Measurements from ENCODE around the gene KCNH1.

The KCNH1 gene

GRCh38 chr1:211155040-211155439, 21.1 kb upstream of the KCNH1 start:
- H3K4me1 ChIP-seq (ENCODE audit: control extremely low read depth in 1 of 4, control insufficient read depth in 4 of 4, insufficient read depth in 4 of 4, low read length in 3 of 4): no peaks in the 10 kb centered on the region
- H3K9me3 ChIP-seq (ENCODE audit: control extremely low read depth in 1 of 5, control insufficient read depth in 4 of 5, insufficient read depth in 2 of 5, low read depth in 1 of 5, low read length in 4 of 5): peaks cover 0 to 8% (median 3%) of the 10 kb centered on the region in 5 experiments
- no peaks in the 10 kb centered on the region for H3K27me3 ChIP-seq (replicated peaks in 2 of 5; ENCODE audit: control insufficient read depth in 4 of 5, insufficient read depth in 5 of 5, low read length in 4 of 5)
- CTCF ChIA-PET: no interaction called here
- no peaks in the 10 kb centered on the region for H3K36me3 ChIP-seq (ENCODE audit: control insufficient read depth in 4 of 4, insufficient read depth in 4 of 4, low read length in 3 of 4)
- no peak overlapping the region for H3K4me3 ChIP-seq (ENCODE audit: control insufficient read depth in 1 of 7, extremely low read depth in 1 of 7, insufficient read depth in 4 of 7, low read depth in 2 of 7, low read length in 6 of 7)
- no peak overlapping the region for H3K27ac ChIP-seq (ENCODE audit: insufficient read depth in 1 of 2, low read depth in 1 of 2, low read length in 2 of 2, poor library complexity in 1 of 2, severe bottlenecking in 2 of 2)
- POLR2A ChIA-PET: no interaction called here
- no CpG with 5 or more reads among the region's 2 CpGs for WGBS (ENCODE audit: insufficient coverage)
- no peak for DNase-seq

- no peak for DNase-seq
- Histone ChIP-seq H3K4me1 (ENCODE audit: control extremely low read depth in 1 of 4, control insufficient read depth in 4 of 4, insufficient read depth in 4 of 4, low read length in 3 of 4) (no peaks in the 10 kb centered on the region), H3K9me3 (ENCODE audit: control extremely low read depth in 1 of 5, control insufficient read depth in 4 of 5, insufficient read depth in 2 of 5, low read depth in 1 of 5, low read length in 4 of 5) (peaks cover 0 to 6% (median 3%) of the 10 kb centered on the region in 5 experiments), H3K27me3 (replicated peaks in 2 of 5; ENCODE audit: control insufficient read depth in 4 of 5, insufficient read depth in 5 of 5, low read length in 4 of 5) (no peaks in the 10 kb centered on the region), H3K4me3 (ENCODE audit: control insufficient read depth in 1 of 7, extremely low read depth in 1 of 7, insufficient read depth in 4 of 7, low read depth in 2 of 7, low read length in 6 of 7) (no peak overlapping the region), H3K36me3 (ENCODE audit: control insufficient read depth in 4 of 4, insufficient read depth in 4 of 4, low read length in 3 of 4) (no peaks in the 10 kb centered on the region), H3K27ac (ENCODE audit: insufficient read depth in 1 of 2, low read depth in 1 of 2, low read length in 2 of 2, poor library complexity in 1 of 2, severe bottlenecking in 2 of 2) (no peak overlapping the region)
- WGBS (ENCODE audit: insufficient coverage): 86% methylated on average over 1 of the region's 1 CpG
- CTCF ChIA-PET: interaction anchor here (1.8 kb wide), 1 partner anchor 19 kb away, joined by 5 read pairs; no protein-coding TSS in a partner anchor
- POLR2A ChIA-PET: no interaction called here
Observed at GRCh38 chr1:211153932-211154331, 20.0 kb upstream of the KCNH1 start.

GRCh38 chr1:211148366-211148765, 14.4 kb upstream of the KCNH1 start:
- CTCF ChIA-PET: no interaction called here
- Histone ChIP-seq H3K4me1 (ENCODE audit: control extremely low read depth in 1 of 4, control insufficient read depth in 4 of 4, insufficient read depth in 4 of 4, low read length in 3 of 4) (no peaks in the 10 kb centered on the region), H3K27ac (ENCODE audit: insufficient read depth in 1 of 2, low read depth in 1 of 2, low read length in 2 of 2, poor library complexity in 1 of 2, severe bottlenecking in 2 of 2) (no peak overlapping the region), H3K27me3 (replicated peaks in 2 of 5; ENCODE audit: control insufficient read depth in 4 of 5, insufficient read depth in 5 of 5, low read length in 4 of 5) (no peaks in the 10 kb centered on the region), H3K36me3 (ENCODE audit: control insufficient read depth in 4 of 4, insufficient read depth in 4 of 4, low read length in 3 of 4) (no peaks in the 10 kb centered on the region), H3K4me3 (ENCODE audit: control insufficient read depth in 1 of 7, extremely low read depth in 1 of 7, insufficient read depth in 4 of 7, low read depth in 2 of 7, low read length in 6 of 7) (no peak overlapping the region), H3K9me3 (ENCODE audit: control extremely low read depth in 1 of 5, control insufficient read depth in 4 of 5, insufficient read depth in 2 of 5, low read depth in 1 of 5, low read length in 4 of 5) (no peaks in the 10 kb centered on the region)
- WGBS (ENCODE audit: insufficient coverage): 97% methylated on average over 4 of the region's 5 CpGs
- DNase-seq: no peak
- POLR2A ChIA-PET: no interaction called here

- WGBS (ENCODE audit: insufficient coverage): 53% methylated on average over 4 of the region's 4 CpGs
- no peak for DNase-seq
- CTCF ChIA-PET: interaction anchor here (1.2 to 2.7 kb wide), 3 partner anchors 11 to 111 kb away, joined by 3 to 11 read pairs (median 6); partner anchors contain the start of gene KCNH1
- Histone ChIP-seq H3K36me3 (ENCODE audit: control insufficient read depth in 4 of 4, insufficient read depth in 4 of 4, low read length in 3 of 4) (no peaks in the 10 kb centered on the region), H3K4me3 (ENCODE audit: control insufficient read depth in 1 of 7, extremely low read depth in 1 of 7, insufficient read depth in 4 of 7, low read depth in 2 of 7, low read length in 6 of 7) (no peak overlapping the region), H3K9me3 (ENCODE audit: control extremely low read depth in 1 of 5, control insufficient read depth in 4 of 5, insufficient read depth in 2 of 5, low read depth in 1 of 5, low read length in 4 of 5) (no peaks in the 10 kb centered on the region), H3K27me3 (replicated peaks in 2 of 5; ENCODE audit: control insufficient read depth in 4 of 5, insufficient read depth in 5 of 5, low read length in 4 of 5) (peaks cover 0 to 3% (median 0%) of the 10 kb centered on the region in 5 experiments), H3K4me1 (ENCODE audit: control extremely low read depth in 1 of 4, control insufficient read depth in 4 of 4, insufficient read depth in 4 of 4, low read length in 3 of 4) (no peaks in the 10 kb centered on the region), H3K27ac (ENCODE audit: insufficient read depth in 1 of 2, low read depth in 1 of 2, low read length in 2 of 2, poor library complexity in 1 of 2, severe bottlenecking in 2 of 2) (no peak overlapping the region)
- POLR2A ChIA-PET: no interaction called here
Observed at GRCh38 chr1:211145944-211146343, 12.0 kb upstream of the KCNH1 start.

- no peak overlapping the region for H3K4me3 ChIP-seq (ENCODE audit: control insufficient read depth in 1 of 7, extremely low read depth in 1 of 7, insufficient read depth in 4 of 7, low read depth in 2 of 7, low read length in 6 of 7)
- peaks cover 0 to 16% (median 14%) of the 10 kb centered on the region in 4 experiments for H3K4me1 ChIP-seq (ENCODE audit: control extremely low read depth in 1 of 4, control insufficient read depth in 4 of 4, insufficient read depth in 4 of 4, low read length in 3 of 4)
- peaks cover 10 to 52% (median 24%) of the 10 kb centered on the region in 5 experiments for H3K27me3 ChIP-seq (replicated peaks in 2 of 5; ENCODE audit: control insufficient read depth in 4 of 5, insufficient read depth in 5 of 5, low read length in 4 of 5)
- WGBS (ENCODE audit: insufficient coverage): no CpG with 5 or more reads among the region's 5 CpGs
- ChIA-PET POLR2A (no interaction called here), CTCF (interaction anchor here (0.5 to 7.3 kb wide), 14 partner anchors 10 to 806 kb away, joined by 3 to 101 read pairs (median 6); no protein-coding TSS in a partner anchor)
- H3K27ac ChIP-seq (ENCODE audit: insufficient read depth in 1 of 2, low read depth in 1 of 2, low read length in 2 of 2, poor library complexity in 1 of 2, severe bottlenecking in 2 of 2): no peak overlapping the region
- H3K36me3 ChIP-seq (ENCODE audit: control insufficient read depth in 4 of 4, insufficient read depth in 4 of 4, low read length in 3 of 4): no peaks in the 10 kb centered on the region
- H3K9me3 ChIP-seq (ENCODE audit: control extremely low read depth in 1 of 5, control insufficient read depth in 4 of 5, insufficient read depth in 2 of 5, low read depth in 1 of 5, low read length in 4 of 5): no peaks in the 10 kb centered on the region
- peak; percentile 52 to 72 (median 66) for DNase-seq
Observed at GRCh38 chr1:211135342-211135950, 1.5 kb upstream of the KCNH1 start.

GRCh38 chr1:211133393-211133835, 534 bp downstream of the KCNH1 start:
- Histone ChIP-seq H3K27me3 (replicated peaks in 2 of 5; ENCODE audit: control insufficient read depth in 4 of 5, insufficient read depth in 5 of 5, low read length in 4 of 5) (peaks cover 16 to 59% (median 26%) of the 10 kb centered on the region in 5 experiments), H3K4me3 (ENCODE audit: control insufficient read depth in 1 of 7, extremely low read depth in 1 of 7, insufficient read depth in 4 of 7, low read depth in 2 of 7, low read length in 6 of 7) (peak overlapping the region in 5 of 7 experiments; percentile 21 to 73 (median 39)), H3K9me3 (ENCODE audit: control extremely low read depth in 1 of 5, control insufficient read depth in 4 of 5, insufficient read depth in 2 of 5, low read depth in 1 of 5, low read length in 4 of 5) (no peaks in the 10 kb centered on the region), H3K36me3 (ENCODE audit: control insufficient read depth in 4 of 4, insufficient read depth in 4 of 4, low read length in 3 of 4) (no peaks in the 10 kb centered on the region), H3K27ac (ENCODE audit: insufficient read depth in 1 of 2, low read depth in 1 of 2, low read length in 2 of 2, poor library complexity in 1 of 2, severe bottlenecking in 2 of 2) (no peak overlapping the region), H3K4me1 (ENCODE audit: control extremely low read depth in 1 of 4, control insufficient read depth in 4 of 4, insufficient read depth in 4 of 4, low read length in 3 of 4) (peaks cover 0 to 16% (median 14%) of the 10 kb centered on the region in 4 experiments)
- CTCF ChIA-PET: interaction anchor here (0.5 to 7.3 kb wide), 22 partner anchors 9 to 1873 kb away, joined by 3 to 101 read pairs (median 4); no protein-coding TSS in a partner anchor
- no peak for DNase-seq
- under 1% methylated on average over 31 of the region's 31 CpGs for WGBS (ENCODE audit: insufficient coverage)
- POLR2A ChIA-PET: interaction anchor here (1.0 kb wide), 1 partner anchor 551 kb away, joined by 4 read pairs; no protein-coding TSS in a partner anchor

GRCh38 chr1:211132721-211133392, 1.1 kb downstream of the KCNH1 start:
- WGBS (ENCODE audit: insufficient coverage): 36% methylated on average over 13 of the region's 20 CpGs
- H3K4me1 ChIP-seq (ENCODE audit: control extremely low read depth in 1 of 4, control insufficient read depth in 4 of 4, insufficient read depth in 4 of 4, low read length in 3 of 4): peaks cover 0 to 16% (median 14%) of the 10 kb centered on the region in 4 experiments
- DNase-seq: peak in 1 of 3 donors; percentile 3
- CTCF ChIA-PET: interaction anchor here (0.5 to 7.3 kb wide), 12 partner anchors 14 to 1873 kb away, joined by 3 to 101 read pairs (median 4); no protein-coding TSS in a partner anchor
- peak overlapping the region in 3 of 7 experiments; percentile 39 to 73 (median 48) for H3K4me3 ChIP-seq (ENCODE audit: control insufficient read depth in 1 of 7, extremely low read depth in 1 of 7, insufficient read depth in 4 of 7, low read depth in 2 of 7, low read length in 6 of 7)
- POLR2A ChIA-PET: interaction anchor here (0.6 kb wide), 1 partner anchor 692 kb away, joined by 3 read pairs; no protein-coding TSS in a partner anchor
- no peak overlapping the region for H3K27ac ChIP-seq (ENCODE audit: insufficient read depth in 1 of 2, low read depth in 1 of 2, low read length in 2 of 2, poor library complexity in 1 of 2, severe bottlenecking in 2 of 2)
- H3K27me3 ChIP-seq (replicated peaks in 2 of 5; ENCODE audit: control insufficient read depth in 4 of 5, insufficient read depth in 5 of 5, low read length in 4 of 5): peaks cover 16 to 59% (median 26%) of the 10 kb centered on the region in 5 experiments
- H3K36me3 ChIP-seq (ENCODE audit: control insufficient read depth in 4 of 4, insufficient read depth in 4 of 4, low read length in 3 of 4): no peaks in the 10 kb centered on the region
- no peaks in the 10 kb centered on the region for H3K9me3 ChIP-seq (ENCODE audit: control extremely low read depth in 1 of 5, control insufficient read depth in 4 of 5, insufficient read depth in 2 of 5, low read depth in 1 of 5, low read length in 4 of 5)

Measured in common myeloid progenitor, CD34-positive (primary cell).